Mesenchymal stem cell (in vitro differentiated cells and primary cell): Measurements from ENCODE around the gene FAM216A.

Experiments used
- DNase-seq: peaks from one replicate; pipeline ENCODE4 v3.0.0-alpha.2; 2013
- H2AFZ ChIP-seq: one replicate; pipeline ENCODE4 v1.6.1; 2013; ENCODE audit warnings: low read depth, mild to moderate bottlenecking, control low read depth, inconsistent platforms, low read length, moderate library complexity
- H2AK5ac ChIP-seq: 2 replicates; pipeline ENCODE4 v1.6.1; 2013; ENCODE audit warnings: low read length, moderate library complexity, mild to moderate bottlenecking, inconsistent platforms; ENCODE audit not compliant: severe bottlenecking
- H2BK120ac ChIP-seq: one replicate; pipeline ENCODE4 v1.6.1; 2013; ENCODE audit warnings: low read depth, mild to moderate bottlenecking, inconsistent platforms, low read length, moderate library complexity
- H2BK12ac ChIP-seq, 2 experiments: one replicate each; pipeline ENCODE4 v1.6.1; 2013; ENCODE audit warnings: inconsistent platforms in 2 of 2, low read length in 2 of 2, mild to moderate bottlenecking in 2 of 2, moderate library complexity in 2 of 2, control low read depth in 1 of 2
- H2BK15ac ChIP-seq: one replicate; pipeline ENCODE4 v1.6.1; 2013; ENCODE audit warnings: mild to moderate bottlenecking, low read depth, inconsistent platforms; ENCODE audit not compliant: poor library complexity, severe bottlenecking
- H2BK5ac ChIP-seq: 2 replicates; pipeline ENCODE4 v1.6.1; 2013; ENCODE audit warnings: low read depth, mild to moderate bottlenecking, low read length, control low read depth, inconsistent platforms; ENCODE audit not compliant: poor library complexity, severe bottlenecking
- H3K14ac ChIP-seq, 2 experiments: one replicate each; pipeline ENCODE4 v1.6.1; 2013; ENCODE audit warnings: inconsistent platforms in 2 of 2, low read length in 2 of 2, control low read depth in 1 of 2, mild to moderate bottlenecking in 1 of 2, moderate library complexity in 1 of 2
- H3K18ac ChIP-seq, 2 experiments: one replicate each; pipeline ENCODE4 v1.6.1; 2013; ENCODE audit warnings: inconsistent platforms in 2 of 2, low read length in 2 of 2, control low read depth in 1 of 2, low read depth in 1 of 2, mild to moderate bottlenecking in 1 of 2
- H3K23ac ChIP-seq, 2 experiments: one replicate each; pipeline ENCODE4 v1.6.1; 2013; ENCODE audit warnings: inconsistent platforms in 2 of 2, low read length in 2 of 2, mild to moderate bottlenecking in 2 of 2, moderate library complexity in 2 of 2, control low read depth in 1 of 2
- H3K27ac ChIP-seq: 2 replicates; pipeline ENCODE4 v1.5.1; 2013; ENCODE audit warnings: mild to moderate bottlenecking, moderate library complexity, low read length, control low read depth, inconsistent platforms; ENCODE audit not compliant: poor library complexity, severe bottlenecking
- H3K27me3 ChIP-seq, 2 experiments: 2 replicates each; pipeline versions ENCODE4 v1.6.1 to v1.7.0; 2013; ENCODE audit warnings: low read length in 2 of 2, mild to moderate bottlenecking in 2 of 2, moderate library complexity in 2 of 2, control low read depth in 1 of 2, inconsistent platforms in 1 of 2; ENCODE audit not compliant: control insufficient read depth in 1 of 2, insufficient read depth in 1 of 2
- H3K36me3 ChIP-seq, 2 experiments: 2 replicates each; pipeline versions ENCODE4 v1.6.1 to v1.7.0; 2013; ENCODE audit warnings: low read length in 2 of 2, control low read depth in 1 of 2, inconsistent platforms in 1 of 2, low read depth in 1 of 2, mild to moderate bottlenecking in 1 of 2; ENCODE audit not compliant: insufficient read depth in 2 of 2, control insufficient read depth in 1 of 2
- H3K4ac ChIP-seq, 2 experiments: one replicate each; pipeline ENCODE4 v1.6.1; 2013; ENCODE audit warnings: inconsistent platforms in 2 of 2, low read length in 2 of 2, mild to moderate bottlenecking in 2 of 2, moderate library complexity in 2 of 2, control low read depth in 1 of 2, low read depth in 1 of 2
- H3K4me1 ChIP-seq: 2 replicates; pipeline ENCODE4 v1.6.1; 2013; ENCODE audit warnings: low read depth, low read length, control low read depth; ENCODE audit not compliant: control insufficient read depth, insufficient read depth
- H3K4me2 ChIP-seq: 2 replicates; pipeline ENCODE4 v1.6.1; 2013; ENCODE audit warnings: low read length, mild to moderate bottlenecking, inconsistent platforms; ENCODE audit not compliant: poor library complexity, severe bottlenecking
- H3K4me3 ChIP-seq, 2 experiments: 2 replicates each; pipeline versions ENCODE4 v1.5.1 to v1.7.0; 2013; ENCODE audit warnings: low read length in 2 of 2, mild to moderate bottlenecking in 2 of 2, control low read depth in 1 of 2, low read depth in 1 of 2; ENCODE audit not compliant: insufficient read depth in 1 of 2
- H3K79me1 ChIP-seq: replicated peaks from 2 replicates; pipeline ENCODE4 v1.6.1; 2013; ENCODE audit warnings: mild to moderate bottlenecking, control low read depth, low read length, inconsistent platforms; ENCODE audit not compliant: poor library complexity, severe bottlenecking
- H3K9ac ChIP-seq: 2 replicates; pipeline ENCODE4 v1.7.0; 2013; ENCODE audit warnings: mild to moderate bottlenecking, low read length, moderate library complexity
- H3K9me3 ChIP-seq: 2 replicates; pipeline ENCODE4 v1.7.0; 2013; ENCODE audit warnings: mild to moderate bottlenecking, low read length; ENCODE audit not compliant: control insufficient read depth
- H4K8ac ChIP-seq: one replicate; pipeline ENCODE4 v1.6.1; 2013; ENCODE audit warnings: inconsistent platforms, mild to moderate bottlenecking, low read length, moderate library complexity
- H4K91ac ChIP-seq: one replicate; pipeline ENCODE4 v1.6.1; 2013; ENCODE audit warnings: mild to moderate bottlenecking, low read length, inconsistent platforms
- WGBS: methylation state at CpG from one replicate; pipeline ENCODE4 v1.1.7; 2013; ENCODE audit warnings: mixed read lengths; 5-methylcytosine and 5-hydroxymethylcytosine counted together

The FAM216A gene

GRCh38 chr12:110533607-110534006, 65.0 kb downstream of the FAM216A start:
- Histone ChIP-seq H3K27ac (no peak overlapping the region), H2AFZ (no peak overlapping the region), H3K36me3 (peaks cover 12 to 58% of the 10 kb centered on the region in 2 experiments), H2BK12ac (no peak overlapping the region), H4K8ac (no peak overlapping the region), H3K14ac (no peak overlapping the region), H3K9me3 (no peaks in the 10 kb centered on the region), H2BK120ac (no peak overlapping the region), H3K18ac (no peak overlapping the region), H3K4me3 (no peak overlapping the region), H2BK15ac (no peak overlapping the region), H3K4ac (no peak overlapping the region), H3K4me1 (no peaks in the 10 kb centered on the region), H2AK5ac (no peak overlapping the region), H4K91ac (no peak overlapping the region), H2BK5ac (no peak overlapping the region), H3K4me2 (no peak overlapping the region), H3K27me3 (no peaks in the 10 kb centered on the region), H3K23ac (no peak overlapping the region), H3K79me1 (peaks cover 21% of the 10 kb centered on the region), H3K9ac (no peak overlapping the region)
- WGBS = 11% methylated on average over 6 of the region's 6 CpGs
- DNase-seq = peak; percentile 93

GRCh38 chr12:110534811-110535210, 66.2 kb downstream of the FAM216A start:
- Histone ChIP-seq H3K27ac (no peak overlapping the region), H2BK5ac (no peak overlapping the region), H3K9me3 (no peaks in the 10 kb centered on the region), H2BK12ac (no peak overlapping the region), H3K4me2 (no peak overlapping the region), H3K79me1 (peaks cover 21% of the 10 kb centered on the region), H4K8ac (no peak overlapping the region), H3K27me3 (no peaks in the 10 kb centered on the region), H3K4me1 (no peaks in the 10 kb centered on the region), H3K14ac (no peak overlapping the region), H3K9ac (no peak overlapping the region), H2AFZ (no peak overlapping the region), H3K18ac (no peak overlapping the region), H2BK120ac (no peak overlapping the region), H3K4ac (no peak overlapping the region), H3K4me3 (no peak overlapping the region), H2BK15ac (no peak overlapping the region), H3K36me3 (peaks cover 9 to 65% of the 10 kb centered on the region in 2 experiments), H3K23ac (no peak overlapping the region), H2AK5ac (no peak overlapping the region), H4K91ac (no peak overlapping the region)
- no peak for DNase-seq
- WGBS = 82% methylated on average over 1 of the region's 6 CpGs

DNA sequence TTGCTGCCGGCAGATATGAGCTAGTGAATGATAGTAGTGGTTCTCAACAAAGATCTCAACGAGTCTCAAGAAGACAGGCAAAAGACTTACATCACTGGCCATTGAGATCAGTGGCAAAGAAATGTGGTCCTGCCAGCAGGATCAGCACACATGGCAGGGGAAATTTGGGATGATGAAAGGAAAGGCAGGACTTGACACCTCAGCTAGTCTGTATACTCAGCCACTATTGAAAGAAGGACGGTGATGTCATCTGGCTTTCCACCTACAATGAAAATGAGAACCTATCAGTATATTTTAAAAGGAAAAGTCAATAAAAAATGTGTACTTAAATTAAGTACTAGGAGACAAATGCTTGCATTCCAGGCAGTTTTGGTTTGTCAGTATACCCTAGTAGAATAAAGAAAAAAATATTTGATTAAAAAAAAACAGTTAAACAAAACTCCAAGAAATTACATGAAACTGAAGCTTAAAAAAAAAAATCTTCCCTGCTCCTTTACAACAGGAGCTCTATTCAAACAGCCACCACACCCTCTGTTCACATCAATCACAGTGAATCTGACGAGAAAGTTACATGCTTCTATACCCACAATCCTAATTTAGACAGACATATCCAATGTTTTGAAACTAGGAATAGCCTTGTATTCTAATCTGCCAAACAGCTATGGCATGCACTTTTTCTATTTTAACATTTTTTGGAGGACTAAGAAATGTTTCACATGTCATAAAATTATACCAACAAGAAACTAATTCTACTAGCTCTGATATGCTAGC, 68.4 kb downstream of the FAM216A start:
- Histone ChIP-seq H3K36me3 (peaks cover 12 to 62% of the 10 kb centered on the region in 2 experiments), H3K4me3 (no peak overlapping the region), H2AFZ (no peak overlapping the region), H3K4me1 (no peaks in the 10 kb centered on the region), H3K18ac (no peak overlapping the region), H3K14ac (no peak overlapping the region), H3K27me3 (no peaks in the 10 kb centered on the region), H3K79me1 (peaks cover 31% of the 10 kb centered on the region), H2BK12ac (no peak overlapping the region), H2AK5ac (no peak overlapping the region), H3K4ac (no peak overlapping the region), H2BK15ac (no peak overlapping the region), H3K9ac (no peak overlapping the region), H2BK5ac (no peak overlapping the region), H3K23ac (no peak overlapping the region), H3K27ac (no peak overlapping the region), H3K9me3 (no peaks in the 10 kb centered on the region), H4K91ac (no peak overlapping the region), H2BK120ac (no peak overlapping the region), H4K8ac (no peak overlapping the region), H3K4me2 (no peak overlapping the region)
- 93% methylated on average over 3 of the region's 4 CpGs for WGBS
- no peak for DNase-seq

DNA sequence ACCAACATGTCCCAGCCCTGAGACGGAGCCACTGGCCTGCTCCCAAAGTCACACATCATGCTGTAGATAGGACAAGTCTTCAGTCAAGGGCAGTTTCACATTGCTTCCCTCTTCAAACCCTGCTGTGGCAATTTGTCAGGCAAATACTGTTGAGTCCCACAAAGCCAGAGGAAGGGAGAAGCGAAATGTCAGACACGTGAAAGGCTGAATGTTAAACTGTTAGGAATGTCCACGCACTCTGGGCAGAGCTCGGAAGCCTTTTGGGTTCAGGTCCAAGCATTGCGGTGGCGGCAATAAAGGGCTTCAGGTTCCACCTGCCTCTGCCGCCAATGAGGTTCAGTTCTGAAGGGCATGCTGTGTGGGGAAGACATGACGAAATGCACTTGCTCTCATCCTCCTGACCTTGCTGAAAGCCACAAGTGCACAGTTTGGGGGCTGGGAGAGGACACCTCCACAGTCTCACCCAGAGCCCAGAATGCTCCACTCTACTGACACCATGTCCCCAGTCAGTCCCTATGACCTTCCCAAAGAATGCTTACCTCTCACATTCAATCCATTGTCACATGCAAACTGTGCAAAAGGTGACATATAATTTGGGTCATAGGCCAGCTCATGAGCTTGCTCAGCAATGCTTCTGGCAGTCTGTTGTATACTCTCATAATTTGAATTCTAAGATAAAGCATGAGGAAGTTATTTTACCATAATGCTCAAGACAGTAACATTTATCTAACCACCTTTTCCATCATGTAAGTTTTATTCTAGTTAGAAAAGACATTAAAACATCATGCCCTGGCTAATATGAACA, 69.2 kb downstream of the FAM216A start:
- H2BK15ac ChIP-seq = no peak overlapping the region

More for the DNA sequence above, 69.2 kb downstream of the FAM216A start:
- Histone ChIP-seq H3K23ac (no peak overlapping the region), H3K9ac (no peak overlapping the region), H2BK120ac (no peak overlapping the region), H2AK5ac (no peak overlapping the region), H3K14ac (peak overlapping the region in 1 of 2 experiments; percentile 23), H3K9me3 (no peaks in the 10 kb centered on the region), H3K27ac (no peak overlapping the region), H3K4me2 (no peak overlapping the region), H4K8ac (peak overlapping the region; percentile 48), H3K27me3 (no peaks in the 10 kb centered on the region), H4K91ac (no peak overlapping the region), H3K79me1 (peaks cover 28% of the 10 kb centered on the region), H3K4ac (peak overlapping the region in 1 of 2 experiments; percentile 8), H3K18ac (no peak overlapping the region), H2BK12ac (peak overlapping the region in 1 of 2 experiments; percentile 10), H3K4me3 (no peak overlapping the region), H3K36me3 (peaks cover 12 to 58% of the 10 kb centered on the region in 2 experiments), H2AFZ (no peak overlapping the region), H3K4me1 (no peaks in the 10 kb centered on the region), H2BK5ac (no peak overlapping the region)
- 97% methylated on average over 9 of the region's 9 CpGs for WGBS
- no peak for DNase-seq
